HEK293 (cell line): ENCODE measurements around the gene MTMR3.
A peak's percentile ranks its signal among the peaks of the same experiment; 100 is the strongest.

ENCODE experiments used
- CTCF ChIA-PET: fragments of 350-600 bp; formaldehyde crosslinking; extraction: SDS; loops from one replicate; lab custom pipeline; 2021; ENCODE audit warnings: antibody characterized with exemption; lab: Yijun Ruan, JAX
- POLR2A ChIA-PET: fragments of 300-600 bp; formaldehyde crosslinking; extraction: SDS; loops from one replicate; lab custom pipeline; 2020; ENCODE audit warnings: antibody characterized with exemption, inconsistent platforms; lab: Yijun Ruan, JAX
- H3K27ac ChIP-seq: fragments of 200-500 bp; sonication (Bioruptor generic); 2 replicates; pipeline ENCODE4 v1.5.1; 2014; ENCODE audit warnings: low read depth, low read length, control low read depth, inconsistent platforms; ENCODE audit errors: extremely low read depth
- H3K36me3 ChIP-seq, 2 experiments: fragments of 200-500 bp in 1 of 2; sonication (Bioruptor generic) in 1 of 2; 1 replicate in 1 of 2; 2 replicates in 1 of 2; pipeline ENCODE4 v1.5.1; 2014 to 2017; ENCODE audit warnings: inconsistent platforms in 2 of 2, low read length in 2 of 2; ENCODE audit not compliant: control insufficient read depth in 2 of 2, insufficient read depth in 1 of 2
- H3K4me1 ChIP-seq: fragments of 200-500 bp; sonication (Bioruptor generic); 2 replicates; pipeline ENCODE4 v1.5.1; 2014; ENCODE audit warnings: mild to moderate bottlenecking, low read length, inconsistent platforms; ENCODE audit not compliant: control insufficient read depth, insufficient read depth
- H3K4me3 ChIP-seq: 2 replicates; pipeline ENCODE4 v1.5.1; 2011; ENCODE audit warnings: low read depth, mild to moderate bottlenecking, control low read depth, low read length, moderate library complexity
- H3K9me3 ChIP-seq: fragments of 200-500 bp; sonication (Bioruptor generic); 2 replicates; pipeline ENCODE4 v1.5.1; 2014; ENCODE audit warnings: low read depth, low read length, inconsistent platforms; ENCODE audit not compliant: control insufficient read depth, insufficient read depth
- AEBP2 ChIP-seq: fragments of 450-650 bp; formaldehyde crosslinking; IDR thresholded peaks from 2 replicates; pipeline ENCODE4 v1.5.1; 2016; ENCODE audit warnings: missing biosample characterization, missing genetic modification characterization, borderline replicate concordance
- GLI2 ChIP-seq: fragments of 450-650 bp; formaldehyde crosslinking; IDR thresholded peaks from 2 replicates; pipeline ENCODE4; 2017; ENCODE audit warnings: missing biosample characterization, missing genetic modification characterization, low read depth, borderline replicate concordance
- IKZF3 ChIP-seq: fragments of 450-650 bp; IDR thresholded peaks from 2 replicates; pipeline ENCODE4 v1.5.0; 2018; ENCODE audit warnings: missing biosample characterization, mild to moderate bottlenecking, missing genetic modification characterization, moderate library complexity
- KLF17 ChIP-seq: fragments of 450-650 bp; formaldehyde crosslinking; IDR thresholded peaks from 2 replicates; pipeline ENCODE4 v1.5.1; 2016; ENCODE audit warnings: missing biosample characterization, missing genetic modification characterization
- KLF8 ChIP-seq: fragments of 450-650 bp; formaldehyde crosslinking; IDR thresholded peaks from 2 replicates; pipeline ENCODE4 v1.5.1; 2016; ENCODE audit warnings: missing biosample characterization, missing genetic modification characterization
- KLF9 ChIP-seq: fragments of 450-650 bp; formaldehyde crosslinking; IDR thresholded peaks from 2 replicates; pipeline ENCODE4 v1.5.1; 2016; ENCODE audit warnings: missing biosample characterization, missing genetic modification characterization, low read depth
- MYNN ChIP-seq: fragments of 450-650 bp; formaldehyde crosslinking; IDR thresholded peaks from 2 replicates; pipeline ENCODE4 v1.5.1; 2016; ENCODE audit warnings: missing biosample characterization, missing genetic modification characterization, borderline replicate concordance
- OVOL3 ChIP-seq: fragments of 450-650 bp; formaldehyde crosslinking; IDR thresholded peaks from 2 replicates; pipeline ENCODE4 v1.5.1; 2016; ENCODE audit warnings: missing biosample characterization, missing genetic modification characterization
- REPIN1 ChIP-seq: fragments of 450-650 bp; formaldehyde crosslinking; IDR thresholded peaks from 2 replicates; pipeline ENCODE4 v1.5.1; 2017; ENCODE audit warnings: missing biosample characterization, missing genetic modification characterization, low read depth
- SCRT2 ChIP-seq: fragments of 450-650 bp; formaldehyde crosslinking; IDR thresholded peaks from 2 replicates; pipeline ENCODE4 v1.5.1; 2016; ENCODE audit warnings: missing biosample characterization, missing genetic modification characterization
- SP3 ChIP-seq: fragments of 450-650 bp; formaldehyde crosslinking; IDR thresholded peaks from 2 replicates; pipeline ENCODE4 v1.5.1; 2016; ENCODE audit warnings: missing biosample characterization, missing genetic modification characterization
- TSHZ1 ChIP-seq: fragments of 450-650 bp; formaldehyde crosslinking; IDR thresholded peaks from 2 replicates; pipeline ENCODE4 v1.5.1; 2016; ENCODE audit warnings: missing biosample characterization, missing genetic modification characterization, borderline replicate concordance
- ZBTB7A ChIP-seq: fragments of 450-650 bp; formaldehyde crosslinking; IDR thresholded peaks from 2 replicates; pipeline ENCODE4 v1.5.1; 2016; ENCODE audit warnings: low read depth, missing biosample characterization, missing genetic modification characterization
- ZFP3 ChIP-seq: fragments of 450-650 bp; formaldehyde crosslinking; IDR thresholded peaks from 2 replicates; pipeline ENCODE4 v1.5.1; 2016; ENCODE audit warnings: low read depth, missing biosample characterization, missing genetic modification characterization
- ZNF10 ChIP-seq: fragments of 450-650 bp; formaldehyde crosslinking; IDR thresholded peaks from 2 replicates; pipeline ENCODE4 v1.5.1; 2017; ENCODE audit warnings: missing biosample characterization, missing genetic modification characterization
- ZNF16 ChIP-seq: fragments of 450-650 bp; formaldehyde crosslinking; IDR thresholded peaks from 2 replicates; pipeline ENCODE4 v1.5.1; 2016; ENCODE audit warnings: low read depth, missing biosample characterization, missing genetic modification characterization
- ZNF214 ChIP-seq: fragments of 450-650 bp; formaldehyde crosslinking; IDR thresholded peaks from 2 replicates; pipeline ENCODE4 v1.5.1; 2017; ENCODE audit warnings: missing biosample characterization, mild to moderate bottlenecking, missing genetic modification characterization, borderline replicate concordance
- ZNF350 ChIP-seq: fragments of 450-650 bp; formaldehyde crosslinking; IDR thresholded peaks from 2 replicates; pipeline ENCODE4 v1.5.0; 2017; ENCODE audit warnings: missing biosample characterization, mild to moderate bottlenecking, missing genetic modification characterization
- ZNF354C ChIP-seq: fragments of 450-650 bp; formaldehyde crosslinking; IDR thresholded peaks from 2 replicates; pipeline ENCODE4 v1.5.1; 2016; ENCODE audit warnings: missing biosample characterization, missing genetic modification characterization, low read depth, borderline replicate concordance
- ZNF394 ChIP-seq: fragments of 450-650 bp; formaldehyde crosslinking; IDR thresholded peaks from 2 replicates; pipeline ENCODE4 v1.5.1; 2016; ENCODE audit warnings: missing biosample characterization, missing genetic modification characterization, mild to moderate bottlenecking, moderate library complexity, borderline replicate concordance
- ZNF473 ChIP-seq: fragments of 450-650 bp; formaldehyde crosslinking; IDR thresholded peaks from 2 replicates; pipeline ENCODE4 v1.5.1; 2017; ENCODE audit warnings: missing biosample characterization, missing genetic modification characterization
- ZNF548 ChIP-seq: fragments of 450-650 bp; formaldehyde crosslinking; IDR thresholded peaks from 2 replicates; pipeline ENCODE4 v1.5.1; 2016; ENCODE audit warnings: missing biosample characterization, missing genetic modification characterization
- ZNF571 ChIP-seq: fragments of 450-650 bp; formaldehyde crosslinking; IDR thresholded peaks from 2 replicates; pipeline ENCODE4 v1.5.0; 2017; ENCODE audit warnings: missing biosample characterization, missing genetic modification characterization
- ZNF707 ChIP-seq: fragments of 450-650 bp; formaldehyde crosslinking; IDR thresholded peaks from 2 replicates; pipeline ENCODE4 v1.5.1; 2016; ENCODE audit warnings: missing biosample characterization, missing genetic modification characterization
- ZNF777 ChIP-seq: fragments of 450-650 bp; formaldehyde crosslinking; IDR thresholded peaks from 2 replicates; pipeline ENCODE4 v1.5.1; 2017; ENCODE audit warnings: missing biosample characterization, missing genetic modification characterization, borderline replicate concordance
- ZNF792 ChIP-seq: fragments of 450-650 bp; formaldehyde crosslinking; IDR thresholded peaks from 2 replicates; pipeline ENCODE4 v1.5.1; 2016; ENCODE audit warnings: missing biosample characterization, missing genetic modification characterization
- ZSCAN23 ChIP-seq: fragments of 450-650 bp; formaldehyde crosslinking; IDR thresholded peaks from 2 replicates; pipeline ENCODE4 v1.5.1; 2016; ENCODE audit warnings: missing biosample characterization, missing genetic modification characterization
- ZXDB ChIP-seq: fragments of 450-650 bp; formaldehyde crosslinking; IDR thresholded peaks from 2 replicates; pipeline ENCODE4 v1.5.1; 2016; ENCODE audit warnings: missing biosample characterization, missing genetic modification characterization
- TF ChIP-seq, protein P1 (sequence below): fragments of 450-650 bp; formaldehyde crosslinking; IDR thresholded peaks from 2 replicates; pipeline ENCODE4 v1.5.1; 2016; ENCODE audit warnings: missing biosample characterization, missing genetic modification characterization

Gene MTMR3

DNA sequence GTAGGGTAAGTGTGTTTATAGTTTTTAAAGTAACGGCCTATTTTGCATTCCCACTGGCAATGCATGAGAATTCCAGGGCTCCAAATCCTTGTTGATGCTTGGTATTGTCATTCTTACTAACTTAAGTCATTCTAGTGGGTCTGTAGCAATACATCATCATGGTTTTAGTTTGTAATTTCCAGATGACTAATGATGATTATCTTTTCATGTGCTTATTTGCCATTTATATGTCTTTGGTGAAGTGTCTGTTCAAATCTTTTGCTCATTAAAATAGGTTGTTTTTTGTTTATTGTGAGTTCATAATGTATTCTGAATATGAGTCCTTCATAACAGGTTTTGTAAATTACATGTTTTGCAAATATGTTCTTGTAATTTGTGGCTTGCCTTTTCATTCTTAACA lies 31.2 kb downstream of the MTMR3 start (continued):
- TF ChIP-seq ZNF707 (no peak), ZNF354C (tag by site-specific recombination) (no peak), ZFP3 (tag by site-specific recombination) (no peak), ZNF16 (tag by site-specific recombination) (no peak), TSHZ1 (tag by site-specific recombination) (peak; percentile 60; the same call in 1 of the 2 replicates), ZXDB (tag by site-specific recombination) (no peak), SCRT2 (tag by site-specific recombination) (no peak), KLF9 (tag by site-specific recombination) (no peak), GLI2 (0 out of 2 replicates have a peak, but pooled peaks have one; percentile 55), ZNF473 (tag by site-specific recombination) (no peak), SP3 (tag by site-specific recombination) (no peak), IKZF3 (peak; percentile 65), ZNF10 (tag by site-specific recombination) (no peak), ZNF777 (tag by site-specific recombination) (no peak), ZNF792 (tag by site-specific recombination) (no peak), KLF8 (tag by site-specific recombination) (no peak), ZSCAN23 (tag by site-specific recombination) (0 out of 2 replicates have a peak, but pooled peaks have one; percentile 70)
- TF ChIP-seq, protein P1, sequence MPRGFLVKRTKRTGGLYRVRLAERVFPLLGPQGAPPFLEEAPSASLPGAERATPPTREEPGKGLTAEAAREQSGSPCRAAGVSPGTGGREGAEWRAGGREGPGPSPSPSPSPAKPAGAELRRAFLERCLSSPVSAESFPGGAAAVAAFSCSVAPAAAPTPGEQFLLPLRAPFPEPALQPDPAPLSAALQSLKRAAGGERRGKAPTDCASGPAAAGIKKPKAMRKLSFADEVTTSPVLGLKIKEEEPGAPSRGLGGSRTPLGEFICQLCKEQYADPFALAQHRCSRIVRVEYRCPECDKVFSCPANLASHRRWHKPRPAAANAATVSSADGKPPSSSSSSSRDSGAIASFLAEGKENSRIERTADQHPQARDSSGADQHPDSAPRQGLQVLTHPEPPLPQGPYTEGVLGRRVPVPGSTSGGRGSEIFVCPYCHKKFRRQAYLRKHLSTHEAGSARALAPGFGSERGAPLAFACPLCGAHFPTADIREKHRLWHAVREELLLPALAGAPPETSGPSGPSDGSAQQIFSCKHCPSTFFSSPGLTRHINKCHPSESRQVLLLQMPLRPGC (tag by site-specific recombination), result peak; percentile 85
- TF ChIP-seq, all 188 proteins: peak for 21

DNA sequence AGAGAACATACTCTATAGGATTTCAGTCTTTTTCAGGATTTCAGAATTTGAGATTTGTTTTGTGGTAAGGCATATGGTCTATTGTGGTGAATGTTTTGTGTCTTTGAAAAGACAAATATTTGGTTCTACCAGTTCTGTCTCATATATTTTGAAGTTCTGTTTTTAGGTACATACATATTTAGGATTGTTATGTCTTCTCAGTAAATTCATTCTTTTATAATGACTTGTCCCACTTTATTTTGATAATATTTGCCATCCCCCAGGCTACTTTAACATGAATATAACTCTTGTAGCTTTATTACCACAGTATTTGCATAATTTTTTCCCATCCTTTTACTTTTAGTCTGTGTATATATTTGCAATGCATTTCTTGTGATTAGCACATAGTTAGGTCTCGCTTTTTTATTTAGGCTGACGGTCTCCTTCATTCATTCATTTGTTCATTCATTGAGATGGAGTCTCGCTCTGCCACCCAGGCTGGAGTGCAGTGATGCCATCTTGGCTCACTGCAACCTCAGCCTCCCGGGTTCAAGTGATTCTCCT lies 32.1 kb downstream of the MTMR3 start:
- Histone ChIP-seq H3K27ac (no peak overlapping the region), H3K4me1 (peaks cover 55% of the 10 kb centered on the region)
- no peak for TF ChIP-seq ZBTB7A (tag by site-specific recombination)
- TF ChIP-seq REPIN1 (tag by site-specific recombination), result no peak
- TF ChIP-seq AEBP2 (tag by site-specific recombination), result no peak
- TF ChIP-seq ZNF571 (tag by site-specific recombination), result no peak
- TF ChIP-seq MYNN (tag by site-specific recombination), result no peak
- TF ChIP-seq ZNF214 (tag by site-specific recombination), result no peak
- no peak for TF ChIP-seq OVOL3
- TF ChIP-seq ZNF394, result no peak
- no peak for TF ChIP-seq KLF17 (tag by site-specific recombination)
- TF ChIP-seq ZNF548 (tag by site-specific recombination), result no peak
- no peak for TF ChIP-seq ZNF350 (tag by site-specific recombination)

More for the DNA sequence above, 32.1 kb downstream of the MTMR3 start:
- ChIA-PET POLR2A (no interaction called here), CTCF (interaction anchor here (1.4 kb wide), 1 partner anchor 90 kb away, joined by 4 read pairs; no protein-coding TSS in a partner anchor)
- Histone ChIP-seq H3K36me3 (no peaks in the 10 kb centered on the region), H3K4me3 (no peak overlapping the region), H3K9me3 (no peaks in the 10 kb centered on the region)
